Posterior vena cava (tissue), 2 donors: ENCODE measurements around the gene PYDC1. TPM values are rescaled to one million over a fixed set of nuclear protein-coding genes. Genes with fewer than 3 reads are reported as not detected.
A peak's percentile ranks its signal among the peaks of the same experiment; 100 is the strongest.
"Not testable (repeated sequence)": the region's sequence is repeated elsewhere in the genome, so short reads cannot be mapped to it uniquely, and the experiment has no call there.

Experiments used
- DNase-seq: peaks from one replicate; pipeline ENCODE4 v3.0.0-alpha.2; 2020; ENCODE audit warnings: low spot score
- intact Hi-C, 2 donors: fragments of 100-400 bp; cut with DNase I; formaldehyde crosslinking; loops; one replicate each; pipeline versions ENCODE4 v1.14.1 to v1.14.2; 2022 to 2023
- long read RNA-seq, 2 donors: library from polyadenylated mRNA; unstranded; transcript quantifications; one replicate each; pipeline ENCODE4 v2.0.0, GENCODE V29; 2020 to 2021
- total RNA-seq, 2 donors: library from RNA; stranded (reverse); fragmentation: NEBNext Ultra II Directional; extraction: Animal tissue kit (Norgen Biotek cat#: 25700); gene quantifications; one replicate each; pipeline ENCODE4 v1.2.1, GENCODE V29; 2021
- donor health status: DM: yes; HTN: yes; CAD: no.
- donor health status: DM: yes; HTN: yes; CAD: no.

PYDC1 gene
- total RNA-seq = not detected
- long read RNA-seq, donor 1 = 0 reads
- long read RNA-seq, donor 2 = 0 reads

- intact Hi-C loops = no loop called here
- DNase-seq = peak; percentile 86
Measured at GRCh38 chr16:31216422-31217135, at the start of gene PYDC1. Gene PYDC1 (minus strand): TSS chr16:31217135. CDS start chr16:31217028, 107 bp downstream.

- intact Hi-C loops = no loop called here
- DNase-seq = no peak
Measured at GRCh38 chr16:31265329-31266245, 48.7 kb upstream of the PYDC1 start.

- intact Hi-C loops = no loop called here
- DNase-seq = no peak
Measured at GRCh38 chr16:31262084-31262483, 45.1 kb upstream of the PYDC1 start.

GRCh38 chr16:31260136-31260931 lies 43.4 kb upstream of the PYDC1 start:
- DNase-seq = peak; percentile 44
- intact Hi-C loops = no loop called here

GRCh38 chr16:31258366-31258765 lies 41.4 kb upstream of the PYDC1 start:
- intact Hi-C loops = no loop called here
- DNase-seq = peak; percentile 34

GRCh38 chr16:31256466-31256865 lies 39.5 kb upstream of the PYDC1 start:
- DNase-seq = peak; percentile 55
- intact Hi-C loops = no loop called here

GRCh38 chr16:31253642-31254045 lies 36.7 kb upstream of the PYDC1 start:
- intact Hi-C loops = no loop called here

GRCh38 chr16:31251435-31251834 lies 34.5 kb upstream of the PYDC1 start:
- DNase-seq = no peak
- intact Hi-C loops = no loop called here

More at GRCh38 chr16:31253642-31254045, 36.7 kb upstream of the PYDC1 start:
- peak; percentile 82 for DNase-seq

- DNase-seq = no peak
- intact Hi-C loops = no loop called here
Measured at GRCh38 chr16:31250782-31251384, 33.9 kb upstream of the PYDC1 start.

- DNase-seq = no peak
- intact Hi-C loops = no loop called here
Measured at GRCh38 chr16:31248344-31248743, 31.4 kb upstream of the PYDC1 start.

- intact Hi-C loops = no loop called here
- DNase-seq = no peak
Measured at GRCh38 chr16:31246296-31246695, 29.4 kb upstream of the PYDC1 start.

GRCh38 chr16:31245598-31245997 lies 28.7 kb upstream of the PYDC1 start:
- intact Hi-C loops, DNase-seq: not testable (repeated sequence)

- intact Hi-C loops = no loop called here
- DNase-seq = no peak
Measured at GRCh38 chr16:31243734-31244670, 27.1 kb upstream of the PYDC1 start.

GRCh38 chr16:31242206-31242605 lies 25.3 kb upstream of the PYDC1 start:
- intact Hi-C loops = no loop called here
- no peak for DNase-seq

- intact Hi-C loops = no loop called here
- no peak for DNase-seq
Measured at GRCh38 chr16:31238041-31238440, 21.1 kb upstream of the PYDC1 start.

- intact Hi-C loops = no loop called here
- no peak for DNase-seq
Measured at GRCh38 chr16:31229501-31229900, 12.6 kb upstream of the PYDC1 start.

GRCh38 chr16:31228206-31228605 lies 11.3 kb upstream of the PYDC1 start:
- intact Hi-C loops = no loop called here
- DNase-seq = no peak

- intact Hi-C loops = no loop called here
Measured at GRCh38 chr16:31225193-31225592, 8.3 kb upstream of the PYDC1 start.

More at GRCh38 chr16:31225193-31225592, 8.3 kb upstream of the PYDC1 start:
- DNase-seq = no peak
